H54 (cell line): ENCODE data around the gene SYNPO2.

ENCODE experiments used
- DNase-seq: peaks from one replicate; pipeline ENCODE4 v3.0.0; 2011; ENCODE audit warnings: low spot score, mixed read lengths; ENCODE audit not compliant: insufficient read length
- FAIRE-seq: peaks from 3 replicates; lab custom pipeline; 2011; peaks lifted over from hg19 to GRCh38; lab: Jason Lieb, UNC
- POLR2A ChIP-seq: IDR thresholded peaks from 2 replicates; pipeline ENCODE4 v1.6.1; 2011; ENCODE audit warnings: low read depth, mild to moderate bottlenecking, low read length

SYNPO2 gene

GRCh38 chr4:118981171-118981838, 92.7 kb downstream of the SYNPO2 start:
- no peak for TF ChIP-seq POLR2A
- DNase-seq (no peak), FAIRE-seq (no peak)

GRCh38 chr4:118981839-118982381, 93.3 kb downstream of the SYNPO2 start:
- DNase-seq, result peak; percentile 26
- no peak for TF ChIP-seq POLR2A
- peak; percentile 78 for FAIRE-seq

- TF ChIP-seq POLR2A, result no peak
- DNase-seq (no peak), FAIRE-seq (no peak)
Measured at GRCh38 chr4:118983293-118983692, 94.6 kb downstream of the SYNPO2 start.

- TF ChIP-seq POLR2A, result no peak
- FAIRE-seq, result no peak
- no peak for DNase-seq
Measured at GRCh38 chr4:118983831-118984230, 95.2 kb downstream of the SYNPO2 start.

- no peak for DNase-seq
- no peak for FAIRE-seq
Measured at GRCh38 chr4:118985170-118986000, 96.7 kb downstream of the SYNPO2 start.

GRCh38 chr4:118987959-118988634, 99.4 kb downstream of the SYNPO2 start:
- DNase-seq (no peak), FAIRE-seq (no peak)
- TF ChIP-seq POLR2A, result no peak

More at GRCh38 chr4:118985170-118986000, 96.7 kb downstream of the SYNPO2 start:
- TF ChIP-seq POLR2A, result no peak

GRCh38 chr4:118988635-118988972, 100.0 kb downstream of the SYNPO2 start:
- FAIRE-seq, result no peak
- TF ChIP-seq POLR2A, result no peak
- no peak for DNase-seq

- FAIRE-seq (peak; percentile 84), DNase-seq (peak; percentile 19)
- no peak for TF ChIP-seq POLR2A
Measured at GRCh38 chr4:118989098-118990080, 100.7 kb downstream of the SYNPO2 start.

GRCh38 chr4:118991686-118992085, 103.0 kb downstream of the SYNPO2 start:
- DNase-seq (no peak), FAIRE-seq (no peak)
- TF ChIP-seq POLR2A, result no peak

- FAIRE-seq (no peak), DNase-seq (no peak)
- no peak for TF ChIP-seq POLR2A
Measured at GRCh38 chr4:118992149-118992548, 103.5 kb downstream of the SYNPO2 start.

GRCh38 chr4:118993333-118993732, 104.7 kb downstream of the SYNPO2 start:
- no peak for TF ChIP-seq POLR2A
- DNase-seq, result no peak
- no peak for FAIRE-seq

GRCh38 chr4:118994030-118994429, 105.4 kb downstream of the SYNPO2 start:
- DNase-seq, result no peak
- TF ChIP-seq POLR2A, result no peak
- FAIRE-seq, result no peak
